ENCODE measurements around the gene BCAP31.
A peak's percentile ranks its signal among the peaks of the same experiment; 100 is the strongest.
"Not testable (repeated sequence)": the region's sequence is repeated elsewhere in the genome, so short reads cannot be mapped to it uniquely, and the experiment has no call there.

The BCAP31 gene

DNA sequence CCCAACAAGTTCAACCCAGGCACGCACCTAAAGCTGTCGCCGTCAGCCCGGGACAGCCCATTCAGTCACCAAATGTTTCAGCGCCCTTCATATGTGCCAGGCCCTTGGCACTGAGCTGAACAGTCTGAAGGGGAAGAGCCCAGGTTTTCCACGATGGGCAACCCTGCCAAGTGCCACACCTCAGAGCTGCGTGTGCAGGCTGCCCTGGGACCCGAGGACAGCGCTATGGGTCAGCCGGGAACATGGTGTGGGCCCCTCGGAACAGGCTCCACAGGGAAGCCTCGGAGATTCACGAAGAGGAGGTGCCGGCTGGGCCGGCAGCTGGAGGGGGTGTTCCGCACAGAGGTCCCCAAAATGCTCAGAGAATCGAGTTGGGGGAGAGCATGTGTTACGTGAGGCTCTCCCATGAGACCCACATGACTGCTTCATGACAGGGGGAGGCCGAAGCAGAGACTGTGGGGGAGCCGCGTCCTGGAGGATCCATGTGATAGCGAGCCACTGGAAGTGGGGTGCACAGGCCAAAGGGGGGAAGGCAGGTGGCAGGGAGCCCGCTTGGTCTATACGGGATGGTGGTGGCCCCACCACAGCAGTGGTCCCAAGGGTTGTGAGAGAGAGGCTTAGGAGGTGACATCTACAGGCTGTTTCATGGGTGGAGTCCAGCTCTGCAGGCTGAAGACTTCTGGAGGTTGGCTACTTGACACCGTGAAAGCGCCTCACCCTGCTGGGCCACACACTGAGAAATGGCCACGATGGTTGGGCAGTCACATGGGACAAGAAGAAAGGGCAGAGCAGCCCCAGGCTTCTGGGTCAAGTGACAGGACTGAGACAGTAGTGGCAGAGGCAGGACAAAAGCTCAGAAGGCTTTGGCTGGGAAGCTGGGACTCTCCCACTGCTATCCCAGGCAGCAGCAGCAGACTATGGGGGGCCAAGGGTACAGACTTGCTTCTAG, 14.2 kb downstream of the BCAP31 start:
- TF ChIP-seq, protein P1, sequence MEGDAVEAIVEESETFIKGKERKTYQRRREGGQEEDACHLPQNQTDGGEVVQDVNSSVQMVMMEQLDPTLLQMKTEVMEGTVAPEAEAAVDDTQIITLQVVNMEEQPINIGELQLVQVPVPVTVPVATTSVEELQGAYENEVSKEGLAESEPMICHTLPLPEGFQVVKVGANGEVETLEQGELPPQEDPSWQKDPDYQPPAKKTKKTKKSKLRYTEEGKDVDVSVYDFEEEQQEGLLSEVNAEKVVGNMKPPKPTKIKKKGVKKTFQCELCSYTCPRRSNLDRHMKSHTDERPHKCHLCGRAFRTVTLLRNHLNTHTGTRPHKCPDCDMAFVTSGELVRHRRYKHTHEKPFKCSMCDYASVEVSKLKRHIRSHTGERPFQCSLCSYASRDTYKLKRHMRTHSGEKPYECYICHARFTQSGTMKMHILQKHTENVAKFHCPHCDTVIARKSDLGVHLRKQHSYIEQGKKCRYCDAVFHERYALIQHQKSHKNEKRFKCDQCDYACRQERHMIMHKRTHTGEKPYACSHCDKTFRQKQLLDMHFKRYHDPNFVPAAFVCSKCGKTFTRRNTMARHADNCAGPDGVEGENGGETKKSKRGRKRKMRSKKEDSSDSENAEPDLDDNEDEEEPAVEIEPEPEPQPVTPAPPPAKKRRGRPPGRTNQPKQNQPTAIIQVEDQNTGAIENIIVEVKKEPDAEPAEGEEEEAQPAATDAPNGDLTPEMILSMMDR (conservative IDR thresholded peaks at IDR 0.05; ENCODE audit: low read depth, low read length) = no peak
- DNase-seq (ENCODE audit: low read depth) = no peak
- no peak overlapping the region for H3K4me3 ChIP-seq (ENCODE audit: low read depth, low read length)

DNA sequence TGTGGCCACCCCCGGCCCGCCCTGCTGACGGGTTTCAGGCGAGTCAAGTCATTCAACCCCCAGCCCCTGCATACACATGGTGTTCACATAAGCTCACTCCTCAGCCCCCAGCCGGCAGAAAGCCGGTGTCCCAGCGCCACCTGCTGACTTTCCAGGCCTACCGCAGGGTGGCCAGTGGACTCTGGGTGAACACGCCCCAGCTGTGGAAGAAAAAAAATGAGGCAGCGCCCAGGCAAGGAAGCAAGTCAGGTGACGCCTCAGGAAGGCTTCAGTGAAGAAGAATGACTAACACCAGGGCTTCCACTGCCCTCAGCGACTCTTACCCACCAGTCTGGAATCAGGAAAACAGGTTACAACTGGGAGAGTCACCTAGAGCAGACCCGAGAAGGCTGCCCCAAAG, 15.8 kb downstream of the BCAP31 start:
- H3K4me3 ChIP-seq (ENCODE audit: low read depth, low read length) = no peak overlapping the region
- TF ChIP-seq, protein P1 (conservative IDR thresholded peaks at IDR 0.05; ENCODE audit: low read depth, low read length) = peak; percentile 74
- DNase-seq (ENCODE audit: low read depth) = peak; percentile 90

DNA sequence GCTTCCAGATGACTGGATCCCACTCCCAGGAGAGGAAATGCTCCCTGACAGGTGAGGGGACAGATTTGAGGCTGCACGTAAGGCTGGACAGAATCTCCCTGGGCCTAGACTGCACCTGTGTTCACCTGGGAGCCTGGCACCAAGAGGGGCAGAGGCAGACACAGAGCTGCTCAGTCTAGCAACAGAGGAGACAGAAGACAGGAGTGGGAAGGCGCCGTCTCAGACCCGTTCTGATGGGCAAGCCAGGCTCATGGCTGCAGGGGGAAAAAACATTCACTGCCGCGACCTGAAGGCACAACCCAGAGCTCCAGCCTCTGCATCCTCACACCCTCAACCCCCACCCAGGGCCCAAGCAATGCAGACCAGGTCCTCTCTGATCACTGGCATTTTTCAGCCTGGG, 16.8 kb downstream of the BCAP31 start:
- TF ChIP-seq, protein P1 (conservative IDR thresholded peaks at IDR 0.05; ENCODE audit: low read depth, low read length) = no peak
- H3K4me3 ChIP-seq (ENCODE audit: low read depth, low read length) = no peak overlapping the region
- DNase-seq (ENCODE audit: low read depth) = no peak

DNA sequence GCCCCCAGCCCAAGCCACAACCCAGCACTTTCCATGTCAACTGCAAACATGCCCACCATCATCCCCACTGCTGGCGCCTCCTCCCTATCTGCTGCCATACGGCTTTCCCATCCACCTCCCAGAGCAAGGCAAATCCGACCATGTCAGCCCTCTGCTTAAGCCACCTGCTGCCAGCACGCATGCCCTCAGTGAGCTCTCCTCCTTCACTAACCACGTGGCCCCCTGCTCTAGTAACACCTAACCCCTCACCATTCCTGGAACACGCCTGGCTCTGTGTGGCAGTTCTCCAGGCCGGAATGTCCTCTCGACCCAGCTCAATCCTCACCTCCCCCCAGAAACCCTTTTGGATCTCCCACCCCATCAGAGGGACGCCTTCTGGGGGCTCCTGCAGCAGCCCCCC, 17.4 kb downstream of the BCAP31 start:
- DNase-seq (ENCODE audit: low read depth) = no peak
- no peak overlapping the region for H3K4me3 ChIP-seq (ENCODE audit: low read depth, low read length)
- TF ChIP-seq, protein P1 (conservative IDR thresholded peaks at IDR 0.05; ENCODE audit: low read depth, low read length) = no peak

DNA sequence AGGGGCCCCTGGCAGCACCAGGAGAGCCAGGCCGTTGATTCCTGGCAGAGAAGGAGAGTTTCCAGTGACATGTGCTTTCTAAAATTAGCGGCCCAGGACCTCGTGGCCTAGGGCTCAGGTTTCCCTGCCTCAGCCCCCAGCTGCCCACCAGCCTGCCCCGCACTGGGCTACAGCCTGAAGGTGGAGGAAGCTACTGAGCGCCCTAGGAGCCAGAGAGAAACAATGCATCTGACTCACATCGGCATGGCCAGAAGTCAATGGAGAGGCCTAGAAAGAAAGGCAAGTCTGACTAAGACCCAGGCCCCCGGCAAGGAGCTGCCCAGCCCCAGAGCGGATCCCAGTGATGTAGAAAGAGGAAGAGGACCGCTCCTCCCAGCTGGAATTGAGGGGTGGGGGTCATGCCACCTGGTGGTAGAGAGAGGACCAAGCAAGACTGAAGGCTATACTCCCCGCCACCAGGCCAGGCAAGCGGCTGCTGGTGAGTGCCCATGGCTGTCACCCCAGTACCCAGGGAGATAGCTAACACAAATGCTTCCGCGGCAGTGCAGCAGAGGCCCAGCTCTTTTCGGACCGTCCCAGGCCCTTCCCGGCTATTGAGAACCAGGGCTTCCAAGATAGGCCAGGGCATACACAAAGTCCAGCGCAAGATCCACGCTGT, 18.7 kb downstream of the BCAP31 start:
- peak; percentile 4 for DNase-seq (ENCODE audit: low read depth)
- not testable (repeated sequence) for H3K4me3 ChIP-seq (ENCODE audit: low read depth, low read length)

DNA sequence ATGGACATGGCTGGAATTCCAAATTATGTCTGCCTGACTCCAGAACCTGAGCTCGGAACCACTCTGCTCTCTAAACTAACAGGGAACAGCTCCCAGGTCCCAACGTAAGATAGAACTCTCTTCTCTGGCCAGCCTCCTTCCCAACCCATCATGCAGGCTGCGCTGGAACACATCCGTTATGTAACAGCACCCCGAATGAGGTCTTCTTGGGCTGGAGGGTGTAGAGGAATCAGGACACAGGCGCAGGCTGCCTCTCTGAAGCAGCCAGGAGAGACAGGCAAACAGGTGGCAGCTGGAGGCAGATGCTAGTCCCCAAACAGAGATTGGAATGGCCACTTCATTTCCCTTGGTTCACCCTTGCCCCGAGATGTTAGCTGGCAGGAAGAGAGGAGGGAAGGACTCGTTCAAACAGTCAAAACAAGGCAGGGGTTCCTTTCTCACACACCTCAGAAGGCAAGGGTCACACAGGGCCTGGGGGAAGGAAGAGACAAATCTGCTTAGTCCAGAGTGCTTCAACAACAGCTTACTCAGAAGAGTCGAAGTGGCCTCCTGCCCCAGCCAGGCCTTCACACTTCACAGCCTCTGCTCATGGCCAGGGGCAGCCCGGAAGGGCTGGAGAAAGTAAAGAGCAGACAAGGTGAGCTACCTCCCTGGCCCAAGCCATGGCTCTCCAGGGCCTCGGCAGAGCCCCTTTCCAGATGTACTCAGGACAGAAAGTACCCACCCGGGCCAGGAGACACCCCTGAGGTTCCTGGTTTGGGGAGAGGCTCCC, 19.4 kb downstream of the BCAP31 start:
- DNase-seq (ENCODE audit: low read depth); H3K4me3 ChIP-seq (ENCODE audit: low read depth, low read length): not testable (repeated sequence)

DNA sequence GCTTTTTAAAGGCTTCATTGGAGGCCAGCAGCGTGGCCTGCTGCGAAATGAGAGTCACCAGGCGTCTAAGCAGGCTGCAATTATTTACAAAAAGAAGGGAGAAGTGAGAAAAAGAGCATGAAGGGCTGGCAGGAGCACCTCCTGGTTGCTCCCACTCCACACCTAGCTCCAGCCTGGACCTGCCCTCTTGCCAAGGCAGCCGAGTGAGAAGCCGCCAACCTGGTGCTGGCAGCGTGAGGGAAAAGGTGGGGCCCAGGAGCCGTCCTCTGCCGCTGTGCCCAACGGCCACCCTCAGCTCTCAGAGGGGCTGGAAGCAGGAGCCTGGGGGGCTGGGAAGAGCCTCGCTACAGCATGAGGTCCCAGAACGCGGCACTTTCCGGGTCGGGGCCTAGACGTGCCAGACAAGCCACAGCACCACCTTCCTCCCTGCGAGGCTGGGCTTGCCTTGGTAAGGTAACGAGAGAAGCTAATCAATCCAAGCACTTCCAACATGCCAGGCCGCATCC, 20.1 kb downstream of the BCAP31 start:
- no peak overlapping the region for H3K4me3 ChIP-seq (ENCODE audit: low read depth, low read length)
- TF ChIP-seq, protein P1 (conservative IDR thresholded peaks at IDR 0.05; ENCODE audit: low read depth, low read length) = no peak
- no peak for DNase-seq (ENCODE audit: low read depth)

Measured in choroid plexus epithelial cell (primary cell).